Breast epithelium (tissue), 4 donors: ENCODE measurements around the gene SEZ6L. TPM values are rescaled to one million over a fixed set of nuclear protein-coding genes. Genes with fewer than 3 reads are reported as not detected.

Experiments
- DNase-seq, 2 donors: peaks; one replicate each; pipeline ENCODE4 v3.0.0-alpha.2; 2019; ENCODE audit warnings: low spot score in 2 of 2
- H3K27ac ChIP-seq, 2 donors: fragments of 200-600 bp; sonication (generic) in 1 of 2; one replicate each; pipeline ENCODE4 v1.5.1; 2016 to 2019; ENCODE audit warnings: mild to moderate bottlenecking in 1 of 2
- H3K27me3 ChIP-seq, 2 donors: fragments of 200-600 bp; sonication (generic) in 1 of 2; one replicate each; pipeline versions ENCODE4 v1.5.1 to v1.6.0; 2017 to 2019; ENCODE audit warnings: control low read depth in 1 of 2, mild to moderate bottlenecking in 1 of 2
- H3K36me3 ChIP-seq: fragments of 200-600 bp; one replicate; pipeline ENCODE4 v1.5.1; 2019
- H3K4me1 ChIP-seq, 2 donors: fragments of 200-600 bp; sonication (generic); one replicate each; pipeline ENCODE4 v1.5.1; 2016 to 2019; ENCODE audit warnings: control low read depth in 1 of 2
- H3K4me3 ChIP-seq, 3 donors: fragments of 200-600 bp; sonication (generic); 1 replicate in 2 of 3; 2 replicates in 1 of 3; pipeline ENCODE4 v1.5.1; 2016 to 2019; ENCODE audit warnings: mild to moderate bottlenecking in 3 of 3, moderate library complexity in 2 of 3
- H3K9me3 ChIP-seq, 2 donors: fragments of 200-600 bp; sonication (generic) in 1 of 2; one replicate each; pipeline ENCODE4 v1.5.1; 2016 to 2019; ENCODE audit warnings: control low read depth in 1 of 2
- CTCF ChIP-seq, 3 donors: fragments of 450-650 bp; IDR thresholded peaks; one replicate each; pipeline ENCODE4 v1.5.1; 2016 to 2017; ENCODE audit warnings: antibody characterized with exemption in 3 of 3, mild to moderate bottlenecking in 3 of 3, moderate library complexity in 3 of 3
- POLR2A ChIP-seq: fragments of 450-650 bp; IDR thresholded peaks from one replicate; pipeline ENCODE4 v1.6.1; 2016; ENCODE audit warnings: antibody characterized with exemption, mild to moderate bottlenecking, moderate library complexity
- POLR2AphosphoS5 ChIP-seq, 3 donors: sonication (generic); formaldehyde crosslinking; IDR thresholded peaks; one replicate each; pipeline ENCODE4 v1.6.1; 2017; ENCODE audit warnings: antibody characterized with exemption in 3 of 3
- intact Hi-C: fragments of 100-400 bp; cut with DNase I; formaldehyde crosslinking; loops from one replicate; pipeline ENCODE4 v1.15.1; 2023; ENCODE audit warnings: low total_unique reads
- total RNA-seq, 3 donors: library from RNA; depleted of rRNA; stranded (reverse); fragments of >200 nt; gene quantifications; one replicate each; pipeline ENCODE4 v1.1.0, GENCODE V29; 2016

The SEZ6L gene
- total RNA-seq, 3 donors from 2014 or later: under 0.01 to 0.16 (median 0.15) TPM

GRCh38 chr22:26273011-26273675 lies 103.9 kb downstream of the SEZ6L start:
- H3K9me3 ChIP-seq: no peaks in the 10 kb centered on the region
- no peaks in the 10 kb centered on the region for H3K36me3 ChIP-seq
- intact Hi-C loops: no loop called here
- no peak overlapping the region for H3K4me3 ChIP-seq
- no peak for DNase-seq
- no peaks in the 10 kb centered on the region for H3K4me1 ChIP-seq
- no peak for TF ChIP-seq CTCF (IDR thresholded peaks at IDR 0.05)
- no peak for TF ChIP-seq POLR2A
- TF ChIP-seq POLR2AphosphoS5 (IDR thresholded peaks at IDR 0.05): no peak
- no peak overlapping the region for H3K27ac ChIP-seq
- peaks cover 0 to 12% of the 10 kb centered on the region in 2 donors for H3K27me3 ChIP-seq

DNA sequence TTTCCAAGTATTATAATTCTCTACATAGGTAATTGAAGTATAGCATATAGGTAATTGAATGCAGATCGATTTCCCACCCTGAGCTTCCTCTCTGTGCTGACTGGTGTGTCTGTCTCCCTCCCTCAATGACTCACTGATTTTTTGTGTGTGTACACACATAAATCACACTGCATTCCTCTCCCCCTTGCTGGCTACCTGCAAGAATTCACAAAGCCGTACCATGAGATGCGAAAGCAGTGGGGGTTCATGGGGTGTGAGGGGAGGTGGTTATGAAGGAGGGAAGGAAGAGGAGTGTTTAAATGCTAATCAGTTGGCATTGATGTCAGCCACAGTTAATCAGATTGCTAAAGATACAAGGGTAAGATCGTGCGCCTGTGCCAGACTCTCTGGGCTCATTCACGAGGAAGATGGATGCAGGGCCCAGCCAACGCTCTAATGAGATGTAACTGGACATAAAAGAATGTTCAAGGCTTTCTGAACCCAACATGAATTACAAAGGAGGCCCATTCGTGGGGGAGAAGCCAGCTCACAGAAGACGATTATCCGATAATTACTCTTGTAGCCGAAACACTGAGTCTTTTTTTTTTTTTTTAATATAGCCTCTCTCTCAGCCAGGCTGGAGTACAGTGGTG lies 107.4 kb downstream of the SEZ6L start:
- H3K27me3 ChIP-seq: peaks cover 0 to 12% of the 10 kb centered on the region in 2 donors
- H3K4me1 ChIP-seq: no peaks in the 10 kb centered on the region
- no peak overlapping the region for H3K4me3 ChIP-seq
- DNase-seq: no peak
- TF ChIP-seq POLR2AphosphoS5 (IDR thresholded peaks at IDR 0.05) (no peak), CTCF (IDR thresholded peaks at IDR 0.05) (no peak), POLR2A (no peak)
- no peaks in the 10 kb centered on the region for H3K9me3 ChIP-seq
- intact Hi-C loops: no loop called here
- no peaks in the 10 kb centered on the region for H3K36me3 ChIP-seq
- H3K27ac ChIP-seq: no peak overlapping the region

- intact Hi-C loops: no loop called here
- no peak for DNase-seq
- H3K9me3 ChIP-seq: peaks cover 0 to 4% of the 10 kb centered on the region in 2 donors
- TF ChIP-seq POLR2AphosphoS5 (IDR thresholded peaks at IDR 0.05): no peak
- H3K4me1 ChIP-seq: no peaks in the 10 kb centered on the region
- no peaks in the 10 kb centered on the region for H3K36me3 ChIP-seq
- H3K4me3 ChIP-seq: no peak overlapping the region
- no peak overlapping the region for H3K27ac ChIP-seq
- H3K27me3 ChIP-seq: peaks cover 0 to 8% of the 10 kb centered on the region in 2 donors
Measured at GRCh38 chr22:26281941-26282340, 112.7 kb downstream of the SEZ6L start.

- H3K27ac ChIP-seq: no peak overlapping the region
Measured at GRCh38 chr22:26283330-26283729, 114.1 kb downstream of the SEZ6L start.

DNA sequence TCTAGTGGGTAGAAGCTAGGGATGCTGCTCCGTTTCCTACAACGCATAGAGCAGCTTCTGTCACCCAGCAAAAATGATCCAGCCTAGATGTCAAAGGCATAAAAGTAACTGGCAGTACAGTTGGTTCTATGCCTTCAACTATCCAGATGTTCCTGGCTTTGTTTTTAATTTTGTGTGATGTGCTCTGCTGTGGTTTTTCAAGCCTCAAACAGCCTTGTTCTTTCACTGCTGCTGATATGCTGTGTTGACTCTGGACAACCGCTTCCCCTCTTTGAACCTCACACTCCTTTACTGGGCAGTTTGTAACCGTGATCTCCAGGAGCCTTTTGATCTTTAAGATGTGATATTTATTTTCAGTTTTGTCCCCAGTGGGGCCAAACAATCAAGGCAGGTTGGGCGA lies 116.4 kb downstream of the SEZ6L start:
- DNase-seq: no peak
- Histone ChIP-seq H3K36me3 (no peaks in the 10 kb centered on the region), H3K9me3 (peaks cover 0 to 4% of the 10 kb centered on the region in 2 donors), H3K4me1 (no peaks in the 10 kb centered on the region), H3K27me3 (peaks cover 0 to 4% of the 10 kb centered on the region in 2 donors), H3K27ac (no peak overlapping the region), H3K4me3 (no peak overlapping the region)
- intact Hi-C loops: no loop called here
- no peak for TF ChIP-seq POLR2A

More at GRCh38 chr22:26283330-26283729, 114.1 kb downstream of the SEZ6L start:
- Histone ChIP-seq H3K36me3 (no peaks in the 10 kb centered on the region), H3K9me3 (peaks cover 0 to 4% of the 10 kb centered on the region in 2 donors), H3K4me3 (no peak overlapping the region), H3K27me3 (peaks cover 0 to 4% of the 10 kb centered on the region in 2 donors), H3K4me1 (no peaks in the 10 kb centered on the region)
- no peak for TF ChIP-seq CTCF (IDR thresholded peaks at IDR 0.05)
- no peak for TF ChIP-seq POLR2AphosphoS5 (IDR thresholded peaks at IDR 0.05)
- DNase-seq: no peak
- intact Hi-C loops: no loop called here

DNA sequence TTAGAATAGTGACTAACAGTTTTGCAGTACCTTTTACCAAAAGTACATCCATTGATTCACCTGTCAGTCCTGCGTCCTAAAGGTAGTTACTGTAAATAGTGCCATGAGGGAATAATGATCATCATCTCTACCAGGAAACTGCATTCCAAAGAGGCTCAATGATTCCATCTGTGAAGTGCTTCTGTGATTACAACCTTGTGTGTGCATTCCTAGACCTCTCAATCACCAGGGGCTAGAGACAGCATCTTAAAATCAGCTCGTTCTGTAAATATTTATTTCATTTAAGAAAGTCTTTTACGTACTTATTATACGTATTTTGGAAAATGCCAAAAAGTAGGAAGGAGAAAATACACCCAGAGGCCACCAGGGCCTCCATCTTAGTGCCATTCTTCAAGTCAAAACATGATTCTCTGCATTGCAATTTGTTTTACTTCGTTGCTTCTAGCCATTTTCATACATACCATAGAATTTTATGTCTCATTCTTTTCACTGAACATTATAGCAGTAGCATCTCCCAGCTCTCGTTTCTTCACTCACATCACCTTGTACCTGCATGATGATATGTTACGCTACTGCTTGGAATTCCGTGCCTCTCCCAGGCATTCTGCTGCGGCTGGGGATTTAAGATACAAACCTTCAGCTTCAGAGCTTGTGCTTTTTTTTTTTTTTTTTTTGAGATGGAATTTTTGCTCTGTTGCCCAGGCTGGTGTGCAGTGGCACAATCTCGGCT lies 117.0 kb downstream of the SEZ6L start:
- no peak overlapping the region for H3K27ac ChIP-seq
- no peaks in the 10 kb centered on the region for H3K36me3 ChIP-seq
- no peak for TF ChIP-seq POLR2A
- no peak for TF ChIP-seq POLR2AphosphoS5 (IDR thresholded peaks at IDR 0.05)
- no peak for TF ChIP-seq CTCF (IDR thresholded peaks at IDR 0.05)
- H3K4me3 ChIP-seq: no peak overlapping the region
- peaks cover 0 to 4% of the 10 kb centered on the region in 2 donors for H3K27me3 ChIP-seq
- no peak for DNase-seq
- peaks cover 0 to 4% of the 10 kb centered on the region in 2 donors for H3K9me3 ChIP-seq
- H3K4me1 ChIP-seq: no peaks in the 10 kb centered on the region
- intact Hi-C loops: no loop called here
